ENCODE results near the gene TRIM41. TPM values are rescaled to one million over a fixed set of nuclear protein-coding genes. Genes with fewer than 3 reads are reported as not detected.

Gene TRIM41
- total and polyA plus RNA-seq, 2 experiments from 2014 or later: 6.2 to 8.7 TPM

DNA sequence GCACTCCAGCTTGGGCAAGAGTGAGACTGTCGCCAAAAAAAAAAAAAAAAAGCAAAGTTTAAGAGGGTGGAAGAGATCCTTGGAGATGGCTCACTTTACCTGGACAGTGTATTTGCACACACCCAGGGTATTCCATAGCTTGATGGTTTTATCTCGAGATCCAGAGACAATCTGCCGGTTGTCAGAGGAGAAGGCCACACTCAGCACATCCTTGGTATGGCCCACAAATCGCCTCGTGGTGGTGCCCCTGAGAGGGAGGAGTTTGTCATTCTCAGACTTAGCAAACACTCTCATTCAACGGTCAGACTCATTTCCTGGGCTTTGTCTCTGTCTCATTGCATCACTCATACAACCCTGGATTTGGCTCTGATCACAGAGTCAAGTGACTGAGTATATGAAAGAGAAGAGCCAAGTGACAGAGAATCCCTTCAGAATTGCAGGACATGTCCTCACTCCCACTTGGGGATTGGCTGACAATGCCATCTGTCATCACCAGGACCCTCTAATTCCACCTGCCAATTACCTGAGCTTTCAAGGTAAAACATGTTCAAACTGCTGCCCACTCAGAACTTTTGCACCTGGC is 18.4 kb downstream of the TRIM41 start:
- peak overlapping the region; percentile 99 for H3K27ac ChIP-seq (ENCODE audit: low read depth)
- no peaks in the 10 kb centered on the region for H3K9me2 ChIP-seq (ENCODE audit: insufficient read depth)
- peaks cover 37% of the 10 kb centered on the region for H3K4me1 ChIP-seq (ENCODE audit: insufficient read depth)
- H3K36me3 ChIP-seq (ENCODE audit: insufficient read depth): peaks cover 67% of the 10 kb centered on the region
- Mint-ChIP-seq H3K9me3 (peaks cover 10% of the 10 kb centered on the region; the same call in 1 of the 3 replicates), H3K27me3 (ENCODE audit: insufficient read depth, low read depth, poor library complexity) (peaks cover 54% of the 10 kb centered on the region), H3K4me1 (peaks cover 43% of the 10 kb centered on the region), H3K27ac (peak overlapping the region; percentile 100), H3K4me3 (peak overlapping the region; percentile 99), H3K36me3 (ENCODE audit: low read depth) (peaks cover 79% of the 10 kb centered on the region)
- H3K27me3 ChIP-seq (ENCODE audit: insufficient read depth): no peaks in the 10 kb centered on the region
- peak overlapping the region; percentile 100 for H3K4me3 ChIP-seq
- H4K20me1 ChIP-seq (replicated peaks; ENCODE audit: insufficient read depth): peaks cover 65% of the 10 kb centered on the region
- TF ChIP-seq CREB1 (CRISPR knock-in tag; IDR thresholded peaks at IDR 0.05; ENCODE audit: low read depth) (no peak), EZH2phosphoT487 (IDR thresholded peaks at IDR 0.05; ENCODE audit: unreplicated experiment) (no peak), POLR2AphosphoS5 (IDR thresholded peaks at IDR 0.05; ENCODE audit: low read depth) (peak; percentile 31; the same call in 1 of the 2 replicates), ZNF114 (CRISPR knock-in tag; IDR thresholded peaks at IDR 0.05) (no peak)
- H3K4me2 ChIP-seq: peak overlapping the region; percentile 96
- H2AFZ ChIP-seq: no peak overlapping the region
- ATAC-seq: no peak
- peaks cover 73% of the 10 kb centered on the region for H3F3A ChIP-seq (replicated peaks; ENCODE audit: low read depth)
- H3K79me2 ChIP-seq (replicated peaks; ENCODE audit: insufficient read depth): peaks cover 70% of the 10 kb centered on the region
- DNase-seq (ENCODE audit: low spot score): no peak

- Histone ChIP-seq H3K9me2 (ENCODE audit: insufficient read depth) (no peaks in the 10 kb centered on the region), H4K20me1 (replicated peaks; ENCODE audit: insufficient read depth) (peaks cover 59% of the 10 kb centered on the region), H3F3A (replicated peaks; ENCODE audit: low read depth) (peaks cover 67% of the 10 kb centered on the region), H2AFZ (no peak overlapping the region), H3K4me2 (peak overlapping the region; percentile 96), H3K36me3 (ENCODE audit: insufficient read depth) (peaks cover 62% of the 10 kb centered on the region), H3K27me3 (ENCODE audit: insufficient read depth) (no peaks in the 10 kb centered on the region), H3K4me1 (ENCODE audit: insufficient read depth) (peaks cover 37% of the 10 kb centered on the region), H3K79me2 (replicated peaks; ENCODE audit: insufficient read depth) (peaks cover 75% of the 10 kb centered on the region), H3K27ac (ENCODE audit: low read depth) (peak overlapping the region; percentile 99), H3K4me3 (peak overlapping the region; percentile 100)
- Mint-ChIP-seq H3K27ac (peak overlapping the region; percentile 100), H3K9me3 (peaks cover 10% of the 10 kb centered on the region; the same call in 1 of the 3 replicates), H3K36me3 (ENCODE audit: low read depth) (peaks cover 73% of the 10 kb centered on the region), H3K4me1 (peaks cover 43% of the 10 kb centered on the region), H3K27me3 (ENCODE audit: insufficient read depth, low read depth, poor library complexity) (peaks cover 51% of the 10 kb centered on the region), H3K4me3 (peak overlapping the region; percentile 99)
- no peak for DNase-seq (ENCODE audit: low spot score)
- TF ChIP-seq ZNF331 (CRISPR knock-in tag; IDR thresholded peaks at IDR 0.05; ENCODE audit: low read depth) (no peak), JUNB (IDR thresholded peaks at IDR 0.05; ENCODE audit: unreplicated experiment) (no peak), EZH2phosphoT487 (IDR thresholded peaks at IDR 0.05; ENCODE audit: unreplicated experiment) (no peak), CREB1 (CRISPR knock-in tag; IDR thresholded peaks at IDR 0.05; ENCODE audit: low read depth) (no peak)
- ATAC-seq: no peak
These were observed 19.0 kb downstream of the TRIM41 start for GRCh38 chr5:181242031-181242451.

GRCh38 chr5:181243018-181243563 is 20.0 kb downstream of the TRIM41 start:
- peaks cover 70% of the 10 kb centered on the region for H3K36me3 Mint-ChIP-seq (ENCODE audit: low read depth)
- no peaks in the 10 kb centered on the region for H3K27me3 ChIP-seq (ENCODE audit: insufficient read depth)
- H3K4me3 ChIP-seq: peak overlapping the region; percentile 100
- H3K27me3 Mint-ChIP-seq (ENCODE audit: insufficient read depth, low read depth, poor library complexity): peaks cover 50% of the 10 kb centered on the region
- H3K79me2 ChIP-seq (replicated peaks; ENCODE audit: insufficient read depth): peaks cover 83% of the 10 kb centered on the region
- peaks cover 51% of the 10 kb centered on the region for H3K36me3 ChIP-seq (ENCODE audit: insufficient read depth)
- DNase-seq (ENCODE audit: low spot score): no peak
- H3K4me2 ChIP-seq: peak overlapping the region; percentile 96
- peaks cover 54% of the 10 kb centered on the region for H4K20me1 ChIP-seq (replicated peaks; ENCODE audit: insufficient read depth)
- H3K4me3 Mint-ChIP-seq: peak overlapping the region; percentile 99
- no peak for ATAC-seq
- H3K4me1 ChIP-seq (ENCODE audit: insufficient read depth): peaks cover 39% of the 10 kb centered on the region
- no peaks in the 10 kb centered on the region for H3K9me2 ChIP-seq (ENCODE audit: insufficient read depth)
- H2AFZ ChIP-seq: no peak overlapping the region
- H3K4me1 Mint-ChIP-seq: peaks cover 41% of the 10 kb centered on the region
- peak overlapping the region; percentile 100 for H3K27ac Mint-ChIP-seq
- peaks cover 10% of the 10 kb centered on the region; the same call in 2 of the 3 replicates for H3K9me3 Mint-ChIP-seq
- peaks cover 60% of the 10 kb centered on the region for H3F3A ChIP-seq (replicated peaks; ENCODE audit: low read depth)
- H3K27ac ChIP-seq (ENCODE audit: low read depth): peak overlapping the region; percentile 99
- TF ChIP-seq JUNB (IDR thresholded peaks at IDR 0.05; ENCODE audit: unreplicated experiment): no peak
- TF ChIP-seq POLR2AphosphoS5 (IDR thresholded peaks at IDR 0.05; ENCODE audit: low read depth): no peak
- TF ChIP-seq EZH2phosphoT487 (IDR thresholded peaks at IDR 0.05; ENCODE audit: unreplicated experiment): no peak
- no peak for TF ChIP-seq ZNF462 (CRISPR knock-in tag; IDR thresholded peaks at IDR 0.05)
- TF ChIP-seq EZH2 (IDR thresholded peaks at IDR 0.05; ENCODE audit: low read depth, unreplicated experiment): no peak

All from GM23338 (cell line).